IPS DF 6.9 (cell line): ENCODE results near the gene HPGD.
A peak's percentile ranks its signal among the peaks of the same experiment; 100 is the strongest.

Experiments
- DNase-seq: peaks from one replicate; pipeline ENCODE4 v3.0.0-alpha.2; 2013; ENCODE audit warnings: low read depth, low spot score
- H3K27ac ChIP-seq: one replicate; pipeline ENCODE4 v1.5.1; 2013; ENCODE audit warnings: low read length, control low read depth
- H3K27me3 ChIP-seq: 2 replicates; pipeline ENCODE4 v1.6.1; 2013; ENCODE audit warnings: mild to moderate bottlenecking, low read length; ENCODE audit not compliant: control insufficient read depth, insufficient read depth
- H3K36me3 ChIP-seq: 2 replicates; pipeline ENCODE4 v1.6.1; 2013; ENCODE audit warnings: low read length; ENCODE audit not compliant: control insufficient read depth, insufficient read depth
- H3K4me1 ChIP-seq: 2 replicates; pipeline ENCODE4 v1.6.1; 2013; ENCODE audit warnings: low read length; ENCODE audit not compliant: control insufficient read depth, insufficient read depth
- H3K4me3 ChIP-seq: 2 replicates; pipeline ENCODE4 v1.5.1; 2013; ENCODE audit warnings: mild to moderate bottlenecking, low read length
- H3K9me3 ChIP-seq: 2 replicates; pipeline ENCODE4 v1.6.1; 2013; ENCODE audit warnings: low read length, inconsistent platforms; ENCODE audit not compliant: control insufficient read depth, insufficient read depth
- WGBS: extraction: QIAGEN DNeasy Blood & Tissue Kit; methylation state at CpG from one replicate; pipeline ENCODE4 v1.1.7; 2013; ENCODE audit warnings: mixed read lengths, missing lambda C conversion rate; ENCODE audit not compliant: insufficient read length, insufficient coverage; 5-methylcytosine and 5-hydroxymethylcytosine counted together

The HPGD gene

DNA sequence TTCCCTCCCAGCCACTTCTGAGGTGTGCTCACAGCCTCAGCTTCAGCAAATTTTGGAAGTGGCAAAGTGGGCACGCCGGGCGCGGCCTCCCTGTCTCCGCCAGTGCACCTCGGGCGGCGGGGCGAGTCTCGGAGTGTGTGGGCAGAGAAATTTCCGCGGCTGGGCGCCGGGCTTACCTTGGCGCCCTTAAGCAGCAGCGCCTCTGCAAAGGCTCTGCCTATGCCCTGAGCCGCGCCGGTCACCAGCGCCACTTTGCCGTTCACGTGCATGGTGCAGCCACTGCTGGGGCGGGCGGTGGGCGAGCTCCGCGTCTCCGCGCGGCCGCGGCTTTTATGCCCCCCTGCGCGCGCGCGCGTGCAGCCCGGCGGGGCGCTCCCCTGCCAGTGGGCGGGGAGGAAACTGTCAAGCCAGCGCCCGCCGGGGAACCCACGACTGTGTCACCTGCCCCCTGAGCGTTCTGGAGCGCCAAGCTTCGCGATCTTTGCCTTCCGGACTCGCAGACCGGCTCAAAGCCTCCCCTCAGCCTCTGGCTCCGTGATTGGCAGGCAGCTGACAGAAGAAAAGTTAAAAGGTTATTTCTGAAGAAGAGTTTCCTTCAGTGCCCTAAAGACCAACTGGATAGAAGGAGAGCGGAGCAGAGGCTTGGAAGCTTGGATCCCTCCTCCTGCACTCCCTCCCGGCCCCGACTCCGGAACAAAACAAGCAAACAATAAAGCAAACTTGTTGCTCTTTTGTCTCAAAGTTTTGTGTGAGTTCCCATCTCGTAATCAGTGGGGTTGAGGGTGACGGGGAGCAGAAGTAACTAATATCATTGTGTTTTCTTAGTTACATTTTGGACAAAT, at the start of gene HPGD:
HPGD (minus strand) TSS at position 306 of the 842 bp plus-strand sequence; CDS start at position 269, 37 bp downstream.
- Histone ChIP-seq H3K9me3 (no peaks in the 10 kb centered on the region), H3K4me3 (peak within 1 kb of the TSS; percentile 52; the same call in 1 of the 2 replicates), H3K27me3 (peaks cover 9% of the 10 kb centered on the region; the same call in 1 of the 2 replicates), H3K36me3 (no peaks in the 10 kb centered on the region), H3K27ac (no peak within 1 kb of the TSS), H3K4me1 (no peaks in the 10 kb centered on the region)
- WGBS: no CpG with 5 or more reads among the region's 60 CpGs
- DNase-seq: no peak

- Histone ChIP-seq H3K36me3 (no peaks in the 10 kb centered on the region), H3K9me3 (no peaks in the 10 kb centered on the region), H3K4me3 (no peak overlapping the region), H3K27ac (no peak overlapping the region), H3K4me1 (peaks cover 2% of the 10 kb centered on the region; the same call in 1 of the 2 replicates), H3K27me3 (no peaks in the 10 kb centered on the region)
- WGBS: no CpG with 5 or more reads among the region's 2 CpGs
- DNase-seq: no peak
These were observed 42.2 kb upstream of the HPGD start for GRCh38 chr4:174564529-174564928.

- Histone ChIP-seq H3K4me1 (peaks cover 2% of the 10 kb centered on the region; the same call in 1 of the 2 replicates), H3K27ac (no peak overlapping the region), H3K9me3 (no peaks in the 10 kb centered on the region), H3K4me3 (no peak overlapping the region), H3K27me3 (no peaks in the 10 kb centered on the region), H3K36me3 (no peaks in the 10 kb centered on the region)
- DNase-seq: no peak
- WGBS: no CpG with 5 or more reads among the region's 1 CpG
These were observed 41.1 kb upstream of the HPGD start for GRCh38 chr4:174563399-174563798.

DNA sequence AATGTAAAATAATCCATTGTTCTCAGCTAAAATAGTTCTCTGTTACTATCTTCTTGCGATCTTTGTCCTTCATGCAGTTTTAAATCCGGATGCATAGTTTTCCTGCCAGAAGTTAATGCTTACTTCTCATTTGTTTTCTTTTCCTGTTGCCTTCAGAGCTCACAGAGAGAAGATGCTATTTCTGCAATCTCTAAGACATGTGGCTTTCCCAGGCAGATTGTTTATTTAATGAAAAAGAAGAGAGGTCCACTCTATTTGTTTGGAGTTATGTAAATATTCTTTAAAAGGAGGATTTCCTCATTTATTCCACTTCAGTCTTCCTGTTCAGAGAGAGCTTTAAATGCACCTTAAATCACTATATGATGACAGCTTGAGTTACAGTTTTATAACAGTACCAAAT, 39.3 kb upstream of the HPGD start:
- no CpG with 5 or more reads among the region's 2 CpGs for WGBS
- DNase-seq: no peak
- Histone ChIP-seq H3K4me1 (peaks cover 2% of the 10 kb centered on the region; the same call in 1 of the 2 replicates), H3K9me3 (no peaks in the 10 kb centered on the region), H3K27ac (no peak overlapping the region), H3K27me3 (no peaks in the 10 kb centered on the region), H3K4me3 (no peak overlapping the region), H3K36me3 (no peaks in the 10 kb centered on the region)

GRCh38 chr4:174559894-174560293, 37.6 kb upstream of the HPGD start:
- WGBS: no CpG with 5 or more reads among the region's 2 CpGs
- Histone ChIP-seq H3K27me3 (no peaks in the 10 kb centered on the region), H3K4me1 (peaks cover 2% of the 10 kb centered on the region; the same call in 1 of the 2 replicates), H3K27ac (no peak overlapping the region), H3K36me3 (no peaks in the 10 kb centered on the region), H3K4me3 (no peak overlapping the region), H3K9me3 (no peaks in the 10 kb centered on the region)
- peak; percentile 29 for DNase-seq

DNA sequence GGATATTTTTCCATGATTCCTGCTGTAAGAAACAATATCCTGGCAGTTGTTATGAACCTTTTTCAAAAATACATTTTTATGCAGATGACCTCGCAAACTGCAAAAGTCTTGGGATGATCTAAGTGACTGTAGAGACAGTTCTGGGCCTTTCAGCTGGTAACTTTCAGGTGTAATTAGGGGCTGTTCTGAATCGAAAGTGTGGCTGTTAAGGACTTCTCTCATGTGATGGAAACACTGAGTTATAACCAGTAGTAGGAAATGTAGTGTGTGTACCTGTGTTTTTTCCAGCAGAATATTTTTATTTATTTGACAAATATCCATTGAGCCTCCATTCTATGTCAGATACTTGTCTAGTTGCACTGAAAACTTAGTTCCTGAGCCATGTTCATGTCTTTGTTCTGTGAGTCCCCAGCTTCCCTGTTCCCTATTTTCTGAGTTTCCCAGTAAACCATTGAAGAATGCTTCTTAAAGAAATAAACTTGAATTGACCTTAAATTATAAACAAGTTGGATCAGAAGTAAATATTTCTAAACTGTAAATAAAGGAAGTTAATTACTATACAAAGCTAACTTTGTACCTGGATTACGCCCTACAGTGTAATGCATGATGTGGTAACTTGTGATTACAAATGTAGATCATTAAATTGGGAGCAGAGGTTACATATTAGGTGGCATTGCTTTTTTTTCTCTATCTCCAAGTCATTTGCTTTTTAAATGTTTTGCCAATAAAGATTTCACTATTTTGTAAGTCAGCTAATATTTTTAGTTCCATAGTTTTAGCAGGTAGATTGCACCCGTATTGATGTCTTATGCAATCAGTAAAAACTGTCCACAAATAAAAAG, 33.7 kb upstream of the HPGD start:
- DNase-seq: no peak
- H3K36me3 ChIP-seq: no peaks in the 10 kb centered on the region
- WGBS: no CpG with 5 or more reads among the region's 4 CpGs

DNA sequence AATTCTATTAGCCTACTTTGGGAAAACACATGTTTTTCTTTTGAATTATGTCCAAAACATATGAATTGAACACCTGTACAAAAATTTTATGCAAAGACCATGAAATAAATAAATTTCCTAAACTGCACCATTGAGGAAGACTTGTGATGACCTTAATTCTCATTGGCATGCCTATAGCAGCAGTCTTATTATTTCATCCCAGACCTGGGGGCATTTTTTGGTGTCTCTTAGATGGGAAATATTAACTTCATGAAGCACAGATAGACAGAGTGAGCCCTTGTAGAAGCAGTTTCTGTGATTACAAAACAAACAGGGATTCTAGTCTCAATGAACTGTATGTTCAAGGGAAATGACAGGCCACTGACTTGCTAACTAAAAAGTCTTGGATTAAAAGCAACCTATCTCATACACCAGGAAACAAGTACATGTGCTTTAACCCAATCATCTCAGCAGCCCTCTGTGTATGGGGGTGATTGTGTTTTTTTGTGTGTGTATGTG, 32.0 kb upstream of the HPGD start:
- DNase-seq: no peak
- no peaks in the 10 kb centered on the region for H3K9me3 ChIP-seq
- H3K4me1 ChIP-seq: no peaks in the 10 kb centered on the region
- no peak overlapping the region for H3K27ac ChIP-seq
- no peak overlapping the region for H3K4me3 ChIP-seq
- H3K27me3 ChIP-seq: no peaks in the 10 kb centered on the region
- no peaks in the 10 kb centered on the region for H3K36me3 ChIP-seq

More for the DNA sequence above, 33.7 kb upstream of the HPGD start:
- Histone ChIP-seq H3K4me3 (no peak overlapping the region), H3K9me3 (no peaks in the 10 kb centered on the region), H3K27ac (no peak overlapping the region), H3K4me1 (no peaks in the 10 kb centered on the region), H3K27me3 (no peaks in the 10 kb centered on the region)

GRCh38 chr4:174553828-174554227, 31.5 kb upstream of the HPGD start:
- H3K9me3 ChIP-seq: no peaks in the 10 kb centered on the region
- H3K4me1 ChIP-seq: no peaks in the 10 kb centered on the region
- DNase-seq: no peak
- H3K4me3 ChIP-seq: no peak overlapping the region
- H3K27me3 ChIP-seq: no peaks in the 10 kb centered on the region
- H3K27ac ChIP-seq: no peak overlapping the region
- no peaks in the 10 kb centered on the region for H3K36me3 ChIP-seq
- no CpG with 5 or more reads among the region's 2 CpGs for WGBS

- WGBS: no CpG with 5 or more reads among the region's 2 CpGs
- no peak overlapping the region for H3K27ac ChIP-seq
- H3K27me3 ChIP-seq: no peaks in the 10 kb centered on the region
- no peak overlapping the region for H3K4me3 ChIP-seq
- no peaks in the 10 kb centered on the region for H3K4me1 ChIP-seq
- H3K9me3 ChIP-seq: no peaks in the 10 kb centered on the region
- no peaks in the 10 kb centered on the region for H3K36me3 ChIP-seq
- no peak for DNase-seq
These were observed 30.7 kb upstream of the HPGD start for GRCh38 chr4:174553031-174553430.

DNA sequence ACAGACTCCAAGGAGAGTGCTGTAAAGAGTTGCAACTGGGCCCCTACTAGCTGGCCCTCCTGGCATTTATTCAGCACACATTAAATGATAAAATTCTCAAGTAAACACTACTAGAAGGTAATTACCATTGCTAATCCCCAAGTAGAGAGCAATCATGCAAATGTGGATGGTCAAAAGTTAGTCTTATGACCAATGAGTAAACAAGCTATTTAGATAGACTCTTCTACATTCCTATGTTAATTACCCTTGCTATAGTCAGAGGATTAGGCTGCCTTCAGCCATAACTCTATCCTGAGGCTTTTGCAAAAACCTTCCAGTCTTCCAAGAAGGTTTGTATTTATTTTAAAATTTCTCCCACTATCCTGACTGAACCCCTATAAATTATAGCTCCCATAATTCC, 28.3 kb upstream of the HPGD start:
- H3K4me1 ChIP-seq: no peaks in the 10 kb centered on the region
- H3K9me3 ChIP-seq: no peaks in the 10 kb centered on the region
- DNase-seq: no peak
- H3K27ac ChIP-seq: no peak overlapping the region
- no peaks in the 10 kb centered on the region for H3K36me3 ChIP-seq
- no peak overlapping the region for H3K4me3 ChIP-seq
- no peaks in the 10 kb centered on the region for H3K27me3 ChIP-seq
